K562 (cell line): ENCODE results near the gene TLCD1. TPM values are rescaled to one million over a fixed set of nuclear protein-coding genes. Genes with fewer than 3 reads are reported as not detected.

Source experiments
- CHD7 ChIP-seq: fragments of 200-600 bp; sonication (generic); IDR thresholded peaks from one replicate; pipeline ENCODE4 v1.6.1; 2012; ENCODE audit warnings: mild to moderate bottlenecking, low read depth, low read length, inconsistent platforms
- CREB5 ChIP-seq: fragments of 250-450 bp; sonication (Bioruptor Pico); IDR thresholded peaks from 2 replicates; pipeline ENCODE4 v1.5.0; 2020; ENCODE audit warnings: mild to moderate bottlenecking
- FOS ChIP-seq: IDR thresholded peaks from 3 replicates; pipeline ENCODE4 v1.6.1; 2011; ENCODE audit not compliant: insufficient read length; ENCODE audit errors: extremely low read depth
- MCM2 ChIP-seq: fragments of 450-650 bp; IDR thresholded peaks from 2 replicates; pipeline ENCODE4 v1.6.1; 2017; ENCODE audit warnings: low read depth, mild to moderate bottlenecking
- MNT ChIP-seq, 2 experiments: fragments of 450-650 bp; conservative IDR thresholded peaks; 2 replicates each; pipeline ENCODE4 v1.6.1; 2017; ENCODE audit warnings: mild to moderate bottlenecking in 2 of 2, moderate library complexity in 2 of 2
- MYNN ChIP-seq, 2 experiments: sonication (generic); formaldehyde crosslinking in 1 of 2; IDR thresholded peaks; 2 replicates each; pipeline versions ENCODE4 v1.5.0 to v1.6.1; 2016 to 2020; ENCODE audit warnings: antibody characterized with exemption in 1 of 2, missing genetic modification reagents in 1 of 2
- NR4A1 ChIP-seq, 2 experiments: fragments of 250-450 bp in 1 of 2; fragments of 450-650 bp in 1 of 2; sonication (Bioruptor Pico) in 1 of 2; IDR thresholded peaks; 2 replicates each; pipeline versions ENCODE4 v1.4.0 to v1.6.1; 2016 to 2020; ENCODE audit warnings: mild to moderate bottlenecking in 2 of 2, missing compliant biosample characterization in 1 of 2, missing genetic modification characterization in 1 of 2, moderate library complexity in 1 of 2
- RFX7 ChIP-seq: fragments of 250-450 bp; sonication (Bioruptor Pico); IDR thresholded peaks from 2 replicates; pipeline ENCODE4 v1.5.1; 2021; ENCODE audit warnings: mild to moderate bottlenecking
- TEAD1 ChIP-seq, 2 experiments: fragments of 450-650 bp in 1 of 2; sonication (generic) in 1 of 2; formaldehyde crosslinking; IDR thresholded peaks; 2 replicates each; pipeline versions ENCODE4 v1.4.0 to v1.8.0; 2020 to 2022; ENCODE audit warnings: mild to moderate bottlenecking in 2 of 2, missing genetic modification reagents in 1 of 2
- TOE1 ChIP-seq, 2 experiments: fragments of 450-650 bp in 1 of 2; sonication (generic) in 1 of 2; formaldehyde crosslinking in 1 of 2; IDR thresholded peaks; 2 replicates each; pipeline versions ENCODE4 v1.7.1 to v1.8.0; 2016 to 2022; ENCODE audit warnings: borderline replicate concordance in 2 of 2, mild to moderate bottlenecking in 2 of 2, antibody characterized with exemption in 1 of 2, inconsistent platforms in 1 of 2, low read depth in 1 of 2, missing genetic modification reagents in 1 of 2, moderate library complexity in 1 of 2
- polyA plus RNA-seq, 8 experiments: library from polyadenylated mRNA; depleted of rRNA in 4 of 8; stranded (reverse) in 5 of 8; unstranded in 3 of 8; fragments of >200 nt; fragmentation: Nextera tagmentation in 2 of 8; fragmentation: Illumina TruSeq in 1 of 8; extraction: Ambion mirVana in 2 of 8; extraction: Trizol in 1 of 8; gene quantifications; 2 replicates each; pipeline versions ENCODE4 v1.2.1 to v1.2.3, GENCODE V29; 2011 to 2014; ENCODE audit warnings: inconsistent platforms in 1 of 8, missing spikeins in 1 of 8
- total RNA-seq, 7 experiments: library from RNA; depleted of rRNA in 6 of 7; stranded (reverse); fragments of >200 nt in 6 of 7; fragmentation: Illumina TruSeq in 2 of 7; extraction: Trizol in 2 of 7; gene quantifications; 2 replicates each; pipeline versions ENCODE4 v1.2.1 to v1.2.3, GENCODE V29; 2011 to 2021; ENCODE audit warnings: low replicate concordance in 1 of 7

Gene TLCD1
- total and polyA plus RNA-seq, 9 of the 15 experiments (the other 6 are each of a cell fraction or from before 2014, with no cell fraction given): 6.8 to 37.7 (median 21.7) TPM

GRCh38 chr17:28724500-28725165, 1.4 kb downstream of the TLCD1 start (continued):
- TF ChIP-seq FOS (no peak), NR4A1 (CRISPR knock-in tag; IDR thresholded peaks at IDR 0.05) (no peak), NR4A1 (tag; IDR thresholded peaks at IDR 0.05) (0 out of 2 replicates have a peak, but pooled peaks have one; percentile 4), MCM2 (no peak), TOE1 (IDR thresholded peaks at IDR 0.05; ENCODE audit: borderline replicate concordance) (no peak), TOE1 (CRISPR knock-in tag; IDR thresholded peaks at IDR 0.05; ENCODE audit: borderline replicate concordance, low read depth) (no peak), TEAD1 (CRISPR knock-in tag; IDR thresholded peaks at IDR 0.05) (no peak), RFX7 (no peak), CHD7 (no peak), MNT (conservative IDR thresholded peaks at IDR 0.05) (no peak), MYNN (IDR thresholded peaks at IDR 0.05) (peak; percentile 68; the same call in 1 of the 2 replicates), MYNN (CRISPR knock-in tag; IDR thresholded peaks at IDR 0.05) (no peak), CREB5 (CRISPR knock-in tag) (no peak)
